GM19238 (cell line): ENCODE data around the gene HAS3.
"Not testable (repeated sequence)": the region's sequence is repeated elsewhere in the genome, so short reads cannot be mapped to it uniquely, and the experiment has no call there.

Source experiments
- DNase-seq: peaks from one replicate; pipeline ENCODE4 v3.0.0; 2011; ENCODE audit warnings: low spot score; ENCODE audit not compliant: insufficient read length

HAS3 gene, protein sequence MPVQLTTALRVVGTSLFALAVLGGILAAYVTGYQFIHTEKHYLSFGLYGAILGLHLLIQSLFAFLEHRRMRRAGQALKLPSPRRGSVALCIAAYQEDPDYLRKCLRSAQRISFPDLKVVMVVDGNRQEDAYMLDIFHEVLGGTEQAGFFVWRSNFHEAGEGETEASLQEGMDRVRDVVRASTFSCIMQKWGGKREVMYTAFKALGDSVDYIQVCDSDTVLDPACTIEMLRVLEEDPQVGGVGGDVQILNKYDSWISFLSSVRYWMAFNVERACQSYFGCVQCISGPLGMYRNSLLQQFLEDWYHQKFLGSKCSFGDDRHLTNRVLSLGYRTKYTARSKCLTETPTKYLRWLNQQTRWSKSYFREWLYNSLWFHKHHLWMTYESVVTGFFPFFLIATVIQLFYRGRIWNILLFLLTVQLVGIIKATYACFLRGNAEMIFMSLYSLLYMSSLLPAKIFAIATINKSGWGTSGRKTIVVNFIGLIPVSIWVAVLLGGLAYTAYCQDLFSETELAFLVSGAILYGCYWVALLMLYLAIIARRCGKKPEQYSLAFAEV

GRCh38 chr16:69105501-69106361, at the start of gene HAS3:
Gene HAS3 (plus strand): TSS chr16:69105653. CDS start chr16:69109396, 3,743 bp downstream.
- DNase-seq = peak; percentile 58

GRCh38 chr16:69055980-69056379, 49.5 kb upstream of the HAS3 start:
- DNase-seq = no peak

GRCh38 chr16:69056421-69056820, 49.0 kb upstream of the HAS3 start:
- DNase-seq = no peak

GRCh38 chr16:69057400-69058378, 47.8 kb upstream of the HAS3 start:
- DNase-seq = peak; percentile 5

GRCh38 chr16:69063491-69063890, 42.0 kb upstream of the HAS3 start:
- not testable (repeated sequence) for DNase-seq

DNA sequence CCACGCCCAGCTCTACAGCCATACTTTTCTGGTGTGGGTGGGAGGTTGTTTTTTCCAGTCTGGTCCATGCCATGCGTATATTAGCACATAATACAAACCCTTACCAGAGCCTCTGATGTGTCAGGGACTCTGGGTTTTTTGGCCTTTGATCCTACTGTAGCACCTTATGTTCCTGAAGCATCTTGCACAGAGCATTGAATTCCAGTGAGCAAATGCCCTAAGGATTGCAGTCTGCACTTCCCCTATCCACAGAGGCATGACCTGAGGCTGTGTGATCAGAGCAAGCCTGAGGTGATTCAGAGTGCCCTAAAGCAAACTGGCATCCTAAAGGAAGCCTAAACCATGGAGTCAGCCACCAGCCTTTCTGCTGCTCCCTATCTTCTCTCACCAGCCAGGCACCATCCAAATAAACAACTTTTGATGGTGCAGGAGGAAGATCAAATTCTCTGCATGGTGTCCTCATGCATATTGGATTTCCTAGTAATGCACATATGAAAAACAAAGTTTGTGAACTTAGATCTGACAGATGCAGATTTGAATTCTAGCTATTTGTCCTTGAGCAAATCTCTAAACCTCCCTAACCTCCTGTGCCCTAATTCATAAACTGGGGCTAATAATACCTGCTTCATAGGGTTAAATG, 41.2 kb upstream of the HAS3 start:
- no peak for DNase-seq

DNA sequence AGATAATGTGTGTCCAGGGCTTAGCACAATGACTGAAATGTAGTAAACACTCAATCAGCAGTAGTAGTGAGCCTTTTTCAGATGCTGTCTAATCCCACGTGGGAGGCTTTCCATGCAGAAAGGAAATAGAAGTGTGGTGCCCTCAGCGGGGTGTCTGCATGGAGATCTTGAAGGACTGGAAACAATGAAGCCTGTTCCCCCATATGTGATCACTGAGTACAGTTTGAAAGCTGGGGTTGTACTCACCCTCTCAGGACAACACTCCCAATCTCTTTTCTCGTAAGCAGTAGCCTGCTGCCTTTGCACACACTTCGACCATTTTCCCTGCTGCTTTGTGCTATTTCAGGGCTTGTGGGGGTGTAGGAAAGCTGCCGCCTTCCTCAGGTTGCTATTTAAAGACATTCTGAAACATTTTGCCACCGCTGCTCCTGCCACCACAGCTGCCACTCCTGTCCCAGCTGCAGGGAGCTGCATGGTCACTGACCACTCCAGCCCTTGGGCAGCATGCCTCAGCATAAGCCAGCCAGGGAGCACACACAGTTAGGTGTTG, 40.6 kb upstream of the HAS3 start:
- DNase-seq = no peak

- no peak for DNase-seq
Measured at GRCh38 chr16:69069504-69069903, 35.9 kb upstream of the HAS3 start.

GRCh38 chr16:69071036-69071435, 34.4 kb upstream of the HAS3 start:
- DNase-seq = no peak

- no peak for DNase-seq
Measured at GRCh38 chr16:69072640-69072974, 32.8 kb upstream of the HAS3 start.

- no peak for DNase-seq
Measured at GRCh38 chr16:69073181-69073702, 32.2 kb upstream of the HAS3 start.

- no peak for DNase-seq
Measured at GRCh38 chr16:69077251-69077650, 28.2 kb upstream of the HAS3 start.

GRCh38 chr16:69078073-69078472, 27.4 kb upstream of the HAS3 start:
- no peak for DNase-seq

- no peak for DNase-seq
Measured at GRCh38 chr16:69079697-69080096, 25.8 kb upstream of the HAS3 start.

- no peak for DNase-seq
Measured at GRCh38 chr16:69083306-69083941, 22.0 kb upstream of the HAS3 start.

GRCh38 chr16:69084289-69084688, 21.2 kb upstream of the HAS3 start:
- no peak for DNase-seq

GRCh38 chr16:69085032-69085695, 20.3 kb upstream of the HAS3 start:
- DNase-seq = no peak

GRCh38 chr16:69087161-69087581, 18.3 kb upstream of the HAS3 start:
- DNase-seq = no peak

DNA sequence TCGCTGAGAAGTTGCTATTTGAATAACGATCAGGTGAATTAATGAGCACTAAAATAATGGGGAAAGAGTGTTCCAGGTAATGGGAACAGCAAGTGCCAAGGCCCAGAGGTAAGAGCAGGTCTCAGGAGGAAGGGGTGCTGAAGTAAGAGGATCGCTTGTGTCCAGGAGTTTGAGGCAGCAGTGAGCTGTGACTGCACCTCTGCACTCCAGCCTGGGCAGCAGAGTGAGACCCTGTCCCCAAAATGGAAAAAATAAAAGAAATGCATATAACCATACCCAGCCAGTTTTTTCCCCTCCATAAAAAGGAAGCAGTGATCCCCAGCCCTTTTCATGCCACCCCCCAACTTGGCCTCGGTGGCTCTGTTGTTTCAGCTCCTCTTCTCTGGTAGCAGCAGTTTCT, 16.8 kb upstream of the HAS3 start:
- DNase-seq = no peak
